ENCODE results near the gene MAP4K4.

- TF ChIP-seq GATA2 (IDR thresholded peaks at IDR 0.05; ENCODE audit: low read depth, low read length), result no peak
- no peak for TF ChIP-seq GATA3 (IDR thresholded peaks at IDR 0.05; ENCODE audit: low read depth, low read length)
These were observed 68.8 kb downstream of the MAP4K4 start for GRCh38 chr2:101766337-101766736.

Measured in SH-SY5Y (cell line).